22Rv1 (cell line): Measurements from ENCODE around the gene DENND2D.

ENCODE experiments used
- H3K27ac ChIP-seq: fragments of 450-650 bp; 2 replicates; pipeline ENCODE4 v1.5.1; 2017
- ZFX ChIP-seq: fragments of 450-650 bp; IDR thresholded peaks from 2 replicates; pipeline ENCODE4 v1.6.1; 2017; ENCODE audit warnings: antibody characterized with exemption, borderline replicate concordance
- TF ChIP-seq, protein P1 (sequence below): fragments of 450-650 bp; IDR thresholded peaks from 2 replicates; pipeline ENCODE4 v1.5.1; 2017; ENCODE audit warnings: mild to moderate bottlenecking

DENND2D gene

GRCh38 chr1:111236806-111237205 is 36.4 kb upstream of the DENND2D start:
- H3K27ac ChIP-seq: no peak overlapping the region
- no peak for TF ChIP-seq ZFX
- TF ChIP-seq, protein P1, sequence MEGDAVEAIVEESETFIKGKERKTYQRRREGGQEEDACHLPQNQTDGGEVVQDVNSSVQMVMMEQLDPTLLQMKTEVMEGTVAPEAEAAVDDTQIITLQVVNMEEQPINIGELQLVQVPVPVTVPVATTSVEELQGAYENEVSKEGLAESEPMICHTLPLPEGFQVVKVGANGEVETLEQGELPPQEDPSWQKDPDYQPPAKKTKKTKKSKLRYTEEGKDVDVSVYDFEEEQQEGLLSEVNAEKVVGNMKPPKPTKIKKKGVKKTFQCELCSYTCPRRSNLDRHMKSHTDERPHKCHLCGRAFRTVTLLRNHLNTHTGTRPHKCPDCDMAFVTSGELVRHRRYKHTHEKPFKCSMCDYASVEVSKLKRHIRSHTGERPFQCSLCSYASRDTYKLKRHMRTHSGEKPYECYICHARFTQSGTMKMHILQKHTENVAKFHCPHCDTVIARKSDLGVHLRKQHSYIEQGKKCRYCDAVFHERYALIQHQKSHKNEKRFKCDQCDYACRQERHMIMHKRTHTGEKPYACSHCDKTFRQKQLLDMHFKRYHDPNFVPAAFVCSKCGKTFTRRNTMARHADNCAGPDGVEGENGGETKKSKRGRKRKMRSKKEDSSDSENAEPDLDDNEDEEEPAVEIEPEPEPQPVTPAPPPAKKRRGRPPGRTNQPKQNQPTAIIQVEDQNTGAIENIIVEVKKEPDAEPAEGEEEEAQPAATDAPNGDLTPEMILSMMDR: no peak

- no peak for TF ChIP-seq ZFX
- TF ChIP-seq, protein P1: no peak
- H3K27ac ChIP-seq: no peak overlapping the region
These were observed 35.9 kb upstream of the DENND2D start for GRCh38 chr1:111236379-111236778.

GRCh38 chr1:111234866-111235265 is 34.4 kb upstream of the DENND2D start:
- TF ChIP-seq, protein P1: no peak
- no peak for TF ChIP-seq ZFX
- H3K27ac ChIP-seq: no peak overlapping the region

- no peak overlapping the region for H3K27ac ChIP-seq
- no peak for TF ChIP-seq ZFX
- TF ChIP-seq, protein P1: no peak
These were observed 33.8 kb upstream of the DENND2D start for GRCh38 chr1:111234258-111234657.

GRCh38 chr1:111232134-111232533 is 31.7 kb upstream of the DENND2D start:
- H3K27ac ChIP-seq: no peak overlapping the region
- TF ChIP-seq, protein P1: no peak
- TF ChIP-seq ZFX: no peak

- TF ChIP-seq, protein P1: no peak
- TF ChIP-seq ZFX: no peak
- no peak overlapping the region for H3K27ac ChIP-seq
These were observed 28.3 kb upstream of the DENND2D start for GRCh38 chr1:111228748-111229126.

- no peak for TF ChIP-seq ZFX
- no peak overlapping the region for H3K27ac ChIP-seq
These were observed 27.7 kb upstream of the DENND2D start for GRCh38 chr1:111227851-111228747.
